ENCODE results near the gene LRRC34. TPM values are rescaled to one million over a fixed set of nuclear protein-coding genes. Genes with fewer than 3 reads are reported as not detected.

Gene LRRC34
- total RNA-seq, 2 donors from 2014 or later, result 4.5 to 5.1 TPM

- no peaks in the 10 kb centered on the region for H3K9me3 ChIP-seq
- ATAC-seq (ENCODE audit: insufficient number of reproducible peaks, low FRiP score, low read depth), result peak; percentile 85
- H3K27ac ChIP-seq, result peak within 1 kb of the TSS; percentile 98 to 99
- peaks cover 20 to 24% of the 10 kb centered on the region in 2 donors for H3K4me1 ChIP-seq (ENCODE audit: control insufficient read depth in 1 of 2, low read depth in 2 of 2)
- peaks cover 14% of the 10 kb centered on the region for H3K36me3 ChIP-seq
- TF ChIP-seq, protein P1, sequence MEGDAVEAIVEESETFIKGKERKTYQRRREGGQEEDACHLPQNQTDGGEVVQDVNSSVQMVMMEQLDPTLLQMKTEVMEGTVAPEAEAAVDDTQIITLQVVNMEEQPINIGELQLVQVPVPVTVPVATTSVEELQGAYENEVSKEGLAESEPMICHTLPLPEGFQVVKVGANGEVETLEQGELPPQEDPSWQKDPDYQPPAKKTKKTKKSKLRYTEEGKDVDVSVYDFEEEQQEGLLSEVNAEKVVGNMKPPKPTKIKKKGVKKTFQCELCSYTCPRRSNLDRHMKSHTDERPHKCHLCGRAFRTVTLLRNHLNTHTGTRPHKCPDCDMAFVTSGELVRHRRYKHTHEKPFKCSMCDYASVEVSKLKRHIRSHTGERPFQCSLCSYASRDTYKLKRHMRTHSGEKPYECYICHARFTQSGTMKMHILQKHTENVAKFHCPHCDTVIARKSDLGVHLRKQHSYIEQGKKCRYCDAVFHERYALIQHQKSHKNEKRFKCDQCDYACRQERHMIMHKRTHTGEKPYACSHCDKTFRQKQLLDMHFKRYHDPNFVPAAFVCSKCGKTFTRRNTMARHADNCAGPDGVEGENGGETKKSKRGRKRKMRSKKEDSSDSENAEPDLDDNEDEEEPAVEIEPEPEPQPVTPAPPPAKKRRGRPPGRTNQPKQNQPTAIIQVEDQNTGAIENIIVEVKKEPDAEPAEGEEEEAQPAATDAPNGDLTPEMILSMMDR (IDR thresholded peaks at IDR 0.05), result no peak
- H3K4me3 ChIP-seq, result peak within 1 kb of the TSS; percentile 89
- no peaks in the 10 kb centered on the region for H3K27me3 ChIP-seq (replicated peaks; ENCODE audit: insufficient read depth)
- DNase-seq (ENCODE audit: low spot score), result peak; percentile 74
Measured at GRCh38 chr3:169772897-169773816, 39.5 kb downstream of the LRRC34 start, which contains the start of gene MYNN. MYNN (plus strand) TSS chr3:169773396; CDS start chr3:169774296, 900 bp downstream.

GRCh38 chr3:169772305-169772896 lies 40.3 kb downstream of the LRRC34 start:
- Histone ChIP-seq H3K4me3 (peak overlapping the region; percentile 89), H3K4me1 (ENCODE audit: control insufficient read depth in 1 of 2, low read depth in 2 of 2) (peaks cover 20 to 24% of the 10 kb centered on the region in 2 donors), H3K27ac (peak overlapping the region; percentile 98 to 99), H3K27me3 (replicated peaks; ENCODE audit: insufficient read depth) (no peaks in the 10 kb centered on the region), H3K36me3 (peaks cover 7% of the 10 kb centered on the region), H3K9me3 (no peaks in the 10 kb centered on the region)
- ATAC-seq (ENCODE audit: insufficient number of reproducible peaks, low FRiP score, low read depth), result peak; percentile 46
- TF ChIP-seq, protein P1 (IDR thresholded peaks at IDR 0.05), result no peak
- DNase-seq (ENCODE audit: low spot score), result no peak

DNA sequence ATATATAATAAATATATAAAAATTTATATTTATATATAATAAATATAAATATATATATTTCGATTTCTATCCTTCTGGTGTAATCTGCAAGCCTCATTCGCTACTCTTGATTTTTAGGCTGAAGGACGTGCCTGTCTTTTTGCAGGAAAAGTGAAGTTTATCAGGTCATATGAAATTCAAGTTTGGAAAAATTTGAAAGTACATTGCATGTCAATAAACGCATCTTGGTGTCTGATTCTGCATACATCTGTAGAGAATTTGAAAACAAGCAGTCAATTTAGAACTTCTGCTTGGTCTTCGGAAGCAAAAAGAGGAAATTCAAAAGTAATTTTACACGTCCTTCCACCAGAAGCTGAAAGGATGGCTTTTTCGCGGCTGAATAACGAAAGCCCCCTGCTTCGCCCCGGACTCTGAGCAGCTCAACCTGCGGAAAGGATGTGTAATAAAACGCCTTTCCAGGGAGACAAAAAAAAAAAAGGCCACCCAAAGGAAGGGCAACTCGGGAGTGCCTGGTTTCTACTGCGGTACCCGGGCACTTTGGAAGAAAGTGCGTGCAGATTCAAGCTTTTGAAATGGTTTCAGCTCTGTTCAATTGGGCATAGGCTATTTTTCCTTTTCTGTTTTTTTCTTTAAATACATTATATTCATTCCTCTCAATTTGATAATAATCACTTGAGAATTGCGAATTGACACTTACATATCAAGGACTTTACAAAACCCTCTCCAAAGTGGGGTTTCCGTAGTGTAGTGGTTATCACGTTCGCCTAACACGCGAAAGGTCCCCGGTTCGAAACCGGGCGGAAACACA lies 41.0 kb downstream of the LRRC34 start:
- DNase-seq (ENCODE audit: low spot score) (no peak), ATAC-seq (ENCODE audit: insufficient number of reproducible peaks, low FRiP score, low read depth) (peak; percentile 50)
- Histone ChIP-seq H3K27ac (peak overlapping the region; percentile 98 to 99), H3K4me1 (ENCODE audit: control insufficient read depth in 1 of 2, low read depth in 2 of 2) (peaks cover 20 to 24% of the 10 kb centered on the region in 2 donors), H3K4me3 (peak overlapping the region; percentile 89), H3K9me3 (no peaks in the 10 kb centered on the region), H3K27me3 (replicated peaks; ENCODE audit: insufficient read depth) (no peaks in the 10 kb centered on the region), H3K36me3 (peaks cover 1% of the 10 kb centered on the region)
- TF ChIP-seq, protein P1 (IDR thresholded peaks at IDR 0.05), result no peak

DNA sequence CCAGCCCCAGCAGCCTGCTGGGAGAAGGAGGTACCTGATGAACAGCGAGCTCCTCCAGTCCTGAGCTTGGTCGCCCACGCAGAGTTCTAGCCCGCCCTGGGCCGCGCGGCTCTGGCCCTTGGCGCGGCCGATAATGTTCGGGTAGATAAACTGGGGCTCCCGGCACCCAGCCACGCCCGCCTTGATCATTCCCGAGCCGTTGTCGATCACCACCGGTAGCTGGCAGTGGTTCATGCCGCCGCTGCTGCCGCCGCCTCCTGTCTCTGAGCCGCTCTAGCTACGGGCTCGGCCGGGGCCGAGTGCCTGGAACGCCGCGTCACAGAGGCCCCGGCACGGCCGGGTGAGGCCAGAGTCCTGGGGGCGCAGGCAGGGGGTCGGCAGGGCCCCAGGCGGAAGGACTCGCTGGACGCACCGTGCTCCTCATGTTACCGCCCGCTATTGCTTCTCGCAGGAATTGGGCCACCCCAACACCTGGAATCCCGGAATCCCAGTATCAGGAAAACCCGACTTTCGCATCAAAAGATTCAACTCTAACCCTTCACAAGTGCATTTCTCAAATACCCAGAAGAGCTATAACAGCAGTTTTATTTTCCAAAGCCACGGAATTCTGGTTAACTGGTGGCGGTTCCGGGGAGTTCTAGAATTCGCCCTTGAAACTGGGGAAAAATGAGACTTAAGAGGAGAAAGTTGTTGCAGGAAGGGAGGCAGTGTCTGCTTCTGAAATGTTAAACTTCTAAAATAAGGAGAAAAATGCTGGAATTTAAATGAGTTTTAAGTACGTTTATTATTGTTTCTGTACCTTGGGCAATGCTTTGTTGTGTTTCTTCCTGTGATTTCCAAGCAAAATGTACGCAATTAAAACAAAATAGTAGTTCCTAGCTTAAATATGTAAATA lies 43.2 kb downstream of the LRRC34 start, which contains the start of gene ACTRT3:
TSS of gene ACTRT3 (minus strand) at position 275 of the 895 bp plus-strand sequence. CDS start at position 234, 41 bp downstream.
- peak within 1 kb of the TSS; percentile 91 to 96 for H3K27ac ChIP-seq
- peaks cover 8% of the 10 kb centered on the region in 2 donors for H3K4me1 ChIP-seq (ENCODE audit: control insufficient read depth in 1 of 2, low read depth in 2 of 2)
- no peak for DNase-seq (ENCODE audit: low spot score)
- no peak for ATAC-seq (ENCODE audit: insufficient number of reproducible peaks, low FRiP score, low read depth)
- H3K27me3 ChIP-seq (replicated peaks; ENCODE audit: insufficient read depth), result no peaks in the 10 kb centered on the region
- no peaks in the 10 kb centered on the region for H3K36me3 ChIP-seq
- peak within 1 kb of the TSS; percentile 91 for H3K4me3 ChIP-seq
- H3K9me3 ChIP-seq, result no peaks in the 10 kb centered on the region
- TF ChIP-seq, protein P1 (IDR thresholded peaks at IDR 0.05), result no peak

Data from thoracic aorta (tissue), 2 donors.